ENCODE results near the gene DCST2.

- TF ChIP-seq CTCF (IDR thresholded peaks at IDR 0.05 in 2 of 3, conservative IDR thresholded peaks at IDR 0.05 in 1 of 3; ENCODE audit: control insufficient read depth in 2 of 3, extremely low read depth in 1 of 3, insufficient read depth in 1 of 3, low read depth in 3 of 3, low read length in 3 of 3) (no peak), CBX3 (IDR thresholded peaks at IDR 0.05; ENCODE audit: borderline replicate concordance, low read depth) (no peak), ZBED1 (IDR thresholded peaks at IDR 0.05; ENCODE audit: borderline replicate concordance) (no peak), EZH2 (IDR thresholded peaks at IDR 0.05; ENCODE audit: borderline replicate concordance, control insufficient read depth, low read depth, low read length) (no peak), EP300 (IDR thresholded peaks at IDR 0.05; ENCODE audit: borderline replicate concordance in 1 of 2, control insufficient read depth in 1 of 2, low read depth in 2 of 2, low read length in 2 of 2) (no peak), IRF5 (IDR thresholded peaks at IDR 0.05; ENCODE audit: borderline replicate concordance) (no peak), SIN3A (IDR thresholded peaks at IDR 0.05; ENCODE audit: low read depth, low read length) (no peak), SREBF2 (IDR thresholded peaks at IDR 0.05; ENCODE audit: low read length) (no peak)
Measured at GRCh38 chr1:155043793-155044192, 10.2 kb upstream of the DCST2 start.
